GM12865 (cell line): ENCODE data around the gene MAN1B1.

Experiments used
- DNase-seq: peaks from one replicate; pipeline ENCODE4 v3.0.0; 2010; ENCODE audit warnings: low read depth
- H3K4me3 ChIP-seq: 2 replicates; pipeline ENCODE4 v1.5.1; 2011; ENCODE audit warnings: mild to moderate bottlenecking, low read depth, low read length, control low read depth
- CTCF ChIP-seq: IDR thresholded peaks from 2 replicates; pipeline ENCODE4 v1.5.1; 2011; ENCODE audit warnings: low read length, control low read depth, low read depth, inconsistent platforms; ENCODE audit not compliant: insufficient read depth; ENCODE audit errors: missing control alignments

MAN1B1 gene

GRCh38 chr9:137066096-137066861 is 20.5 kb upstream of the MAN1B1 start:
- no peak overlapping the region for H3K4me3 ChIP-seq
- DNase-seq: no peak
- no peak for TF ChIP-seq CTCF

- H3K4me3 ChIP-seq: no peak overlapping the region
- TF ChIP-seq CTCF: peak; percentile 85
- peak; percentile 93 for DNase-seq
Observed at GRCh38 chr9:137067860-137068538, 18.8 kb upstream of the MAN1B1 start.

- peak overlapping the region; percentile 61 for H3K4me3 ChIP-seq
- DNase-seq: no peak
- no peak for TF ChIP-seq CTCF
Observed at GRCh38 chr9:137068539-137069507, 18.0 kb upstream of the MAN1B1 start.

- peak overlapping the region; percentile 61 for H3K4me3 ChIP-seq
- DNase-seq: no peak
- TF ChIP-seq CTCF: no peak
Observed at GRCh38 chr9:137069508-137070091, 17.2 kb upstream of the MAN1B1 start.

GRCh38 chr9:137070201-137070905 is 16.4 kb upstream of the MAN1B1 start, which contains the start of gene SAPCD2:
SAPCD2 (minus strand) TSS chr9:137070557; CDS start chr9:137070460, 97 bp downstream.
- TF ChIP-seq CTCF: no peak
- DNase-seq: peak; percentile 93
- peak within 1 kb of the TSS; percentile 61 for H3K4me3 ChIP-seq

- DNase-seq: no peak
- no peak for TF ChIP-seq CTCF
- H3K4me3 ChIP-seq: peak overlapping the region; percentile 61
Observed at GRCh38 chr9:137070906-137071275, 15.9 kb upstream of the MAN1B1 start.
